HG03575 (cell line): Measurements from ENCODE around the gene MYNN.
"Not testable (repeated sequence)": the region's sequence is repeated elsewhere in the genome, so short reads cannot be mapped to it uniquely, and the experiment has no call there.

ENCODE experiments used
- ATAC-seq: cut with Tn5 transposase; IDR thresholded peaks from one replicate; pipeline ENCODE4 v1.9.1; 2021; ENCODE audit not compliant: unreplicated experiment, insufficient number of reproducible peaks, low FRiP score; ENCODE audit errors: extremely low read depth

The MYNN gene

DNA sequence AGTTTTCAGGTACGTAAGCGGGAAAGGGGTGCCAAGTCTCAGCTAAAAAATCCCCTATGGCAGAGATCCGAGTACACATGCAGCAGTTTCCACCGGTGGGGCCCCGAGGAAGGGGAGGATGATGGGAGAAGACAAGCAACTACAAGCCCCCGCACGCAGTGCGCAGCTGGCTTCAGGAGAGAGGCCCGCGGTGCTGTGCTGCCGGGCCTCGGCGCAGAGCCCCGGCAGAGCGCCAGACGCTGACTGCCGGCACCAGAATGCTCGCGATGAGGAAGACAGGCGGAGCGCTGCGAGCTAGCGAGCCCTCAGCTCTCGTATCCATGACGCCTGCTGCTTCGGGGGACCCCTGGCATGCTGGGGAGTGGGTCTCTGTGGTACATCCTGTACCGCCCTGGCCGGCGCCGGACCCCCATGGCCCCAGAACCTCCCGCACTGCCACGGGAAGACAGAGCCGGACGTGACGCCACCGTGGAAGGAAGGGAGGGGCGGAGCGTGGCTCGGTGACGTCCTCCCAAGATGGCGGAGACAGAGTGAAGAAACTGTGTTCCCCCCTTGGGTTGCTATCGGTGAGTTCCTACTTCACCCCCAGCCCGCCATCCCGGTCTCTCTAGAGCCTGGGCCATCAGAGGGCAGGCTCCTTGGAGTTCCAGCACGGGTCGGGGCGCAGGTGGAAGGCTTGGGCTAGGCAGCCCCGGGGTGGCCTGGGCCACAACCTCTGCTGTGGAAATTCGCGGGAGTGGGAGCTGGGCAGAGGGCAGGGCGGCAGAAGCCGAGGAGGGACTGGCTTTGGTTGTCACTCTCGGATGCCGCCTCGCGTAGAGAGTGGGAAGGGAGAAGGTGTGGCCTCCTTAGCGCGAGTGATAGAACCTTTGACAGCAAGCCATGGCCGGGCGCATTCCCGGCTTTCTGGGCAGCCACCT, at the start of gene MYNN:
MYNN (plus strand) TSS at position 500 of the 920 bp plus-strand sequence. CDS start 900 bp downstream, outside the sequence.
- ATAC-seq, result peak; percentile 65

DNA sequence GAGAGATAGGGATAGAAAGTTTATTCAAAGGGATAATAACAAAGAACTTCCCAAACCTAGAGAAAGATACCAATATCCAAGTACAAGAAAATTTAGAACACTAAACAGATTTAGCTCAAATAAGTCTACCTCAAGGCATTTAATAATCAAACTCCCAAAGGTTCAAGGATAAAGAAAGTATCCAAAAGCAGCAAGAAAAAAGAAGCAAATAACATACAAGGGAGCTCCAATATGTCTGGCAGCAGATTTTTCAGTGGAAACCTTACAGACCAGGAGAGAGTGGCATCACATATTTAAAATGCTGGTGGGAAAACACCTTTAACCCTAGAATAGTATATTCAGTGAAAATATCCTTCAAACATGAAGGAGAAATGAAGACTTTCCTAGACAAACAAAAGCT, 41.3 kb upstream of the MYNN start:
- not testable (repeated sequence) for ATAC-seq

- ATAC-seq, result no peak
Measured at GRCh38 chr3:169739067-169739466, 34.1 kb upstream of the MYNN start.

DNA sequence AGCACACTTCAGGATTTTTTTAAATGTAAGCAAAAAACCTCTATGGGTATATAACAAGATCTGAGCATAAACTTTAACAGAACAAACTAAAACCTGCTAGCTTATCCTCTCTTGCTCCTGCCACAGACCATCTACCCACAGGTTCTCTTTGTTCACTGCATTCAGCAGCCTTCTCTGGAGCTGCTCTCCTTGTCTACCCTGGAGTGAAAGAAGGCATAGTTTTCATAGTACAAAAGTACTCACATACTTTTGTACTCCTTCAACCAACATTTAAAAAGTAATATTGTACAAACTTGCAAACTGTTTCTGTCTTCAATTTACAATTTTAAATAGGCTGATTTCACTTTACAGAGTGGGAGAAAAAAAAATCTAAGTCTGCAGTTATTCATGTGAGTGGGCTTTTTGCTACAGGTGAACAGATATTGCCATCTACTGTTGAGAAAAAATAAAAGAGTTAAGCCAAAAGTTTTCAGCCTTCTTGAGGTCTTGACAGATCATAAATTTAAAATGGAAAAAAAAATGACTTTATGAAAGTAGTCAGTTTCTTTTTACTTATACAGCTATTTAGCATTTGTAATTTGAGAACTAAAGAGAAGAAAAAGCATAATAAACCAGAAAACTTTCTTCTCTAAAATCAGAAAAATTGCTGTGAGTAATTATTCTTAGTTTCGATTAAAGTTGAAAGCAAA, 28.7 kb upstream of the MYNN start:
- no peak for ATAC-seq

GRCh38 chr3:169746924-169747323, 26.3 kb upstream of the MYNN start:
- no peak for ATAC-seq

GRCh38 chr3:169748670-169749069, 24.5 kb upstream of the MYNN start:
- no peak for ATAC-seq

DNA sequence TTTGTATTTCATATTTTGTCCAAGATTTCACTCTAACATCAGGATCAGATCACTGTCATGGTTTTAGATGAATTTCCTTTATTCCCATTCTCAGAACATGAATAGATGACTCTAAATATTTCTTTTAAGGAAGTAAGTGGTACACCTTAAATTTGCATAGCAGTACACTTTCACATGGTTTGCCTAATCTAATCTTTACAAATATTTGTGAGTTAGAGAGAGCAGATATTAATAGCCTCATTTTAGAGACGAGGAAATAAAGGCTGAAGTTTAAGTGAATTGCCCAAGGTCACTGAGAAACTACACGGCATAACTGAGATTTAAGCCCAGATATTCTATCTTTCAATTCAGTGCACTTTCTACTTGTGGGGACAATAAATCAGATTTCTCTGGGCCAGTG, 22.5 kb upstream of the MYNN start:
- no peak for ATAC-seq

DNA sequence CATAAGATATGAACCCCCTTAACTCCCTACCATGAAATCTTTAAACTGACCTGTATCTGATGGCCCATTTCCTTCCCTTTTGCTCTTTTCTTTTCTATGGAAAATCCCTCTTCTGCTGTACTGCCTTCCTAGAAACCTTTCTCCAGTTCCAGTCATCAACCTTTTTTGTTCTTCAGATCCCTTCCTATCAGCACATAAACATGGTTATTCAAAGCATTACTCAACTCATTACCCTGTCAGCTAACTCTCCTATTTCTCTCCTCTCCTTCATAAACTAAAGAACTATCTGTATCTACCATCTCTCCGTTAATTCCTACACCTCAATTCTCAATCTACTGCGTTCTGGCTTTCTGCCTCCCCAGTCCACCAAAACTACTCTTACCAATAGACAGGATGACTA, 21.3 kb upstream of the MYNN start:
- ATAC-seq, result no peak

- no peak for ATAC-seq
Measured at GRCh38 chr3:169754711-169755110, 18.5 kb upstream of the MYNN start.

- ATAC-seq, result no peak
Measured at GRCh38 chr3:169755488-169755887, 17.7 kb upstream of the MYNN start.

- ATAC-seq, result no peak
Measured at GRCh38 chr3:169758359-169758994, 14.7 kb upstream of the MYNN start.

GRCh38 chr3:169759256-169759655, 13.9 kb upstream of the MYNN start:
- no peak for ATAC-seq

DNA sequence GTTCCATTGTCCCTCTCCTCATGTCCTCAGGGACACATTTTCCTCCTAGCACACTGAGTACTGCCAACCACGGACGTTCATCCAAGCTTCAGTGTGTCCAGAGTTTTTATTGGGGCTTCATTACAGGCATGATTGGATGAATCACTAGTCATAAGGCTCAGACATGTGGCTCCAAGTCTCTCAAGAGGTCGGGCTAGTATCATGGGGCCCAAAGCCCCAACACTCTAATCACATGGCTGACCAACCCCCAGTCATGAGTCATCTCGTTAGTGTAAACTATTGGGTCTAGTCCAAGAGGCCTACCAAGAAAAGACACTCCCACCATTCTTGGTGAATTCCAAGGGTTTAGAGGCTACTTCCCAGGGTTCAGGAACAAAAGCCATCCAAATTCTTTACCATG, 12.7 kb upstream of the MYNN start:
- no peak for ATAC-seq

GRCh38 chr3:169764312-169764881, 8.8 kb upstream of the MYNN start:
- no peak for ATAC-seq

DNA sequence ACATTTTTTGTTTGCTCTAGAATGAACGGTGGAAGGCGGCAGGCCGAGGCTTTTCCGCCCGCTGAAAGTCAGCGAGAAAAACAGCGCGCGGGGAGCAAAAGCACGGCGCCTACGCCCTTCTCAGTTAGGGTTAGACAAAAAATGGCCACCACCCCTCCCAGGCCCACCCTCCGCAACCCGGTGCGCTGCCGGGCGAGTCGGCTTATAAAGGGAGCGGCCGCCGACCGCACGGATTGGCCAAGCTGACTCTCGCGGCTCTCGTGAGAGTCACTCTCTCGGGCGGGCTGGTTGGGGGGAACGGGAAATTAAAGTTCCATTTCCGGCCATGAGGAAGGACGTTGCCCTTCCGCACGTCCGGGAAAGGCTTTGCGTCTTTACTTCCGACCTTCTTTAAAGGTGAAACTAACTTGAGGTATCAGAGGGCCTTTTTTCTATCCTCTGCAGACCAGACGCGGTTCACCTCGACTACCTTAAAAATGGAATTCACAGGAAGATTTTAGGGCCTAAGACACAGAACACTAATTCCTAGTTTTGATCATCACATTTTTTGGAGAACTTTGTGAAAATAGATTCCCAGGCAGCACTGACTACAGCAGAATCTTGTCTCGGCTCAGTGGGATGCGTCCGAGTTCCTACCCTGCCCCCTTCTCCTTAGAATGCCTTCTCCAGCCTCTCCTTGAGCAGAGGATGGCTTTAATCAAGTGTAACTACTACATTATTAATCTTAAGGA, 8.1 kb upstream of the MYNN start, which contains the start of gene TERC:
TERC (minus strand) TSS at position 179 of the 731 bp plus-strand sequence.
- ATAC-seq, result peak; percentile 26

DNA sequence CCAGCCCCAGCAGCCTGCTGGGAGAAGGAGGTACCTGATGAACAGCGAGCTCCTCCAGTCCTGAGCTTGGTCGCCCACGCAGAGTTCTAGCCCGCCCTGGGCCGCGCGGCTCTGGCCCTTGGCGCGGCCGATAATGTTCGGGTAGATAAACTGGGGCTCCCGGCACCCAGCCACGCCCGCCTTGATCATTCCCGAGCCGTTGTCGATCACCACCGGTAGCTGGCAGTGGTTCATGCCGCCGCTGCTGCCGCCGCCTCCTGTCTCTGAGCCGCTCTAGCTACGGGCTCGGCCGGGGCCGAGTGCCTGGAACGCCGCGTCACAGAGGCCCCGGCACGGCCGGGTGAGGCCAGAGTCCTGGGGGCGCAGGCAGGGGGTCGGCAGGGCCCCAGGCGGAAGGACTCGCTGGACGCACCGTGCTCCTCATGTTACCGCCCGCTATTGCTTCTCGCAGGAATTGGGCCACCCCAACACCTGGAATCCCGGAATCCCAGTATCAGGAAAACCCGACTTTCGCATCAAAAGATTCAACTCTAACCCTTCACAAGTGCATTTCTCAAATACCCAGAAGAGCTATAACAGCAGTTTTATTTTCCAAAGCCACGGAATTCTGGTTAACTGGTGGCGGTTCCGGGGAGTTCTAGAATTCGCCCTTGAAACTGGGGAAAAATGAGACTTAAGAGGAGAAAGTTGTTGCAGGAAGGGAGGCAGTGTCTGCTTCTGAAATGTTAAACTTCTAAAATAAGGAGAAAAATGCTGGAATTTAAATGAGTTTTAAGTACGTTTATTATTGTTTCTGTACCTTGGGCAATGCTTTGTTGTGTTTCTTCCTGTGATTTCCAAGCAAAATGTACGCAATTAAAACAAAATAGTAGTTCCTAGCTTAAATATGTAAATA, 3.7 kb upstream of the MYNN start, which contains the start of gene ACTRT3:
ACTRT3 (minus strand) TSS at position 275 of the 895 bp plus-strand sequence; CDS start at position 234, 41 bp downstream.
- no peak for ATAC-seq

DNA sequence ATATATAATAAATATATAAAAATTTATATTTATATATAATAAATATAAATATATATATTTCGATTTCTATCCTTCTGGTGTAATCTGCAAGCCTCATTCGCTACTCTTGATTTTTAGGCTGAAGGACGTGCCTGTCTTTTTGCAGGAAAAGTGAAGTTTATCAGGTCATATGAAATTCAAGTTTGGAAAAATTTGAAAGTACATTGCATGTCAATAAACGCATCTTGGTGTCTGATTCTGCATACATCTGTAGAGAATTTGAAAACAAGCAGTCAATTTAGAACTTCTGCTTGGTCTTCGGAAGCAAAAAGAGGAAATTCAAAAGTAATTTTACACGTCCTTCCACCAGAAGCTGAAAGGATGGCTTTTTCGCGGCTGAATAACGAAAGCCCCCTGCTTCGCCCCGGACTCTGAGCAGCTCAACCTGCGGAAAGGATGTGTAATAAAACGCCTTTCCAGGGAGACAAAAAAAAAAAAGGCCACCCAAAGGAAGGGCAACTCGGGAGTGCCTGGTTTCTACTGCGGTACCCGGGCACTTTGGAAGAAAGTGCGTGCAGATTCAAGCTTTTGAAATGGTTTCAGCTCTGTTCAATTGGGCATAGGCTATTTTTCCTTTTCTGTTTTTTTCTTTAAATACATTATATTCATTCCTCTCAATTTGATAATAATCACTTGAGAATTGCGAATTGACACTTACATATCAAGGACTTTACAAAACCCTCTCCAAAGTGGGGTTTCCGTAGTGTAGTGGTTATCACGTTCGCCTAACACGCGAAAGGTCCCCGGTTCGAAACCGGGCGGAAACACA, 1.5 kb upstream of the MYNN start:
- ATAC-seq, result no peak
